Tongue (tissue), 2 donors: ENCODE results near the gene ARHGAP27. TPM values are rescaled to one million over a fixed set of nuclear protein-coding genes. Genes with fewer than 3 reads are reported as not detected.
A peak's percentile ranks its signal among the peaks of the same experiment; 100 is the strongest.

Experiments
- DNase-seq: peaks from one replicate; pipeline ENCODE4 v3.0.0-alpha.2; 2015
- total RNA-seq: library from RNA; depleted of rRNA; stranded (reverse); fragments of >200 nt; gene quantifications from one replicate; pipeline ENCODE4 v1.2.3, GENCODE V29; 2014

ARHGAP27 gene
- total RNA-seq, 1 donor from 2014 or later = 37.3 TPM

- peak; percentile 94 for DNase-seq
These were observed 47.2 kb downstream of the ARHGAP27 start for GRCh38 chr17:45385331-45385997.

DNA sequence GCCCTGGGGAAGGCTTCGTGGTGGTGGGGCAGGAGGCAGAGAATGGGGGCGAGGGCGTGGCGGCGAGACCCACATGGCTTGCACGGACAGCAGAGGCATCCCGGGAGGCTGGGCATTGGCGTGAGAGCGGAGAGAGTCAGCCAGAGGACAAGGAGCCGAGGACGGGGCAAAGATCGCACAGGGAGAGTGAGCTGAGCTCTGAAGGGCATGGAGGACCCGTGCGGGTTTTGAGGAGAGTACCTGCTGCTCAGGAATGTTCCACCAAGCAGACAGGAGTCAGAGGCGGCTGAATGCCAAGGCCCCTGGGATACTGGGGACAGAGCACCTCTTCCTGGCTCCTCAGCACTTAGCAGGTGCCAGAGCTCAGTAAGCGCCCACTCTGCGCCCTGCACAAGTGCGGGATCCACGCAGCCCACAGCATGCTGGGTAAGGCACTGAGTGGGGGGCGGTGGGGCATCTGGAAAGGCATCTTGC, 47.8 kb downstream of the ARHGAP27 start:
- DNase-seq = no peak

DNA sequence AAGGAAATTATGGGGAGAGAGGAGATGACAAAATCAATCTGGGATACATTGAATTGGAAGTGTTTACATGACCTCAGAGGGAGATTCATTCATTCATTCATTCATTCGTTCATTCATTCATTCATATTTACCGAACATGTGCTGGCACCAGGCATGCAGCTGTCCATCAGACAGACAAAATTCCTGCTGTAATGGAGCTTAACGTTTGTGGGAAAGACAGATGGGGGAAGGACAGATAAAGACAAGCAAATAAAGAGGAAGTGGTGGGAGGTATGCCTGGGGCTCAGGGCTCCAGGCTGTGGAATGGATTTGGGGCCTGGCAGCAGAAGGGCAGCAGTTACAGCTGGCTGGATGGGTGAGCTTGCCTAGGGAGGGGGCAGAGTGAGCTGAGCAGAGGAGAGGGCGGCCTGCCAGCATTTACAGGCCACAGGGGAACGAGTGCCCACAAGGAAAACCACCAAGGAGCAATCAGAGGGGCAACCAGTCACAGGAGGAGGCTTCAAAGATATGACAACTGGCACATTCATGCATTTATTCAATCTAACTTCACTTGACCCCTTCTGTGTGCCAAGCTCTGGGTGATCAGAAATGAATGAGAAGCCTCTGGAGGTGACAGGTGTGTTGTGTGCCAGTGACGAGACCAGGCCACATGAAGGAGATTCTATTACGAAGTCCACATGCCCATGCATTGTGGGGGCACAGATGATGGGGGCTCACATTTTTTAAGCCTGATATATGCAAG, 48.5 kb downstream of the ARHGAP27 start:
- DNase-seq = no peak

DNA sequence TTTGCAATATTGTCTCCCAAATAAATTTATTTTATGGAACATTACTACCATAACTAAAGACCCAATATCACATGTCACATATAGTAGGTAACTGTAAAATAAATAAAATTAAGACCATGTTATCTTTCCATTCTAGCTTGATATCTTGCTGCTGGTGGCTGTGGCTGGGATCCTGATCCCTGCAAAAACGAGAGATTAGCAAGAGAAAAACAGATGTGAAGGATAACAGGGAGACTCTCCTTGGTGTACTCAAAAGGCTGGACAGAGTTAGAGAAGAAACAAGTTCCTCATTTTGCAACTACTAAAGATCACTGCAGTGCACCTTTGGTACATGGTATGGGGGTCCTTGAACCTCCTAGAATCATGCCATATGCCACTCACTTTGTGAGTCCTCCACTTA, 49.7 kb downstream of the ARHGAP27 start:
- no peak for DNase-seq

DNA sequence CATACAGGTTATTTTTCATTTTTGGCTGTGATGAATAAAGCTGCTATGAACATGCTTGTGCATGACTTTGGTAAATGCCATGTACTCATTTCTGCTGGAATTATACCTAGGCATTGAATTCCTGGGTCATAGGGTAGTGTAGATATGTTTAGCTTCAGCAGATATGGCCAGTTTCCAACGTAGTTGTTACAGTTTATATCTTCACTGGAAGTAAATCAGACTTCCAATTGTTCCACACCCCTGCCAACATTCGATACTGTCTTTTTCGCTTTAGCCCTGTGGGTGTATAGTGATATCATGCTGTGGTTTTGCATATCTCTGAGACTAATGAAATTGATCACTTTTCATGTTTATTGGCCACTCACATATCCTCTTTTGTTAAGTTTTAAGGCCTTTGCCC, 50.4 kb downstream of the ARHGAP27 start:
- DNase-seq = no peak

DNA sequence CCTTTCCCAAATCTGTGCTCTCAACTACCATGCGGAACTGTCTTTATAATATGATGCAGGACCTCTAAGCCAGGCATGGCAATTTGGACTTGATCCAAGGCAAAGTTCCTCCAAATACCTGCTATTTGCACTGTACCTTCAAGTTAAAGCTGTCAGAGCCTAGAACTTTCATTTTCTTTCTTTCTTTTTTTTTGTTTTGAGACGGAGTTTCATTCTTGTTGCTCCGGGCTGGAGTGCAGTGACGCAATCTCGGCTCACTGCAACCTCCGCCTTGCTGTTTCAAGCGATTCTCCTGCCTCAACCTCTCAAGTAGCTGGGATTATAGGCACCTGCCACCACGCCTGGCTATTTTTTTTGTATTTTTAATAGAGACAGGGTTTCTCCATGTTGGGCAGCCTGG, 51.7 kb downstream of the ARHGAP27 start:
- DNase-seq = peak; percentile 34

- DNase-seq = no peak
These were observed 52.5 kb downstream of the ARHGAP27 start for GRCh38 chr17:45380046-45380765.

- DNase-seq = no peak
These were observed 55.3 kb downstream of the ARHGAP27 start for GRCh38 chr17:45377401-45377800.

DNA sequence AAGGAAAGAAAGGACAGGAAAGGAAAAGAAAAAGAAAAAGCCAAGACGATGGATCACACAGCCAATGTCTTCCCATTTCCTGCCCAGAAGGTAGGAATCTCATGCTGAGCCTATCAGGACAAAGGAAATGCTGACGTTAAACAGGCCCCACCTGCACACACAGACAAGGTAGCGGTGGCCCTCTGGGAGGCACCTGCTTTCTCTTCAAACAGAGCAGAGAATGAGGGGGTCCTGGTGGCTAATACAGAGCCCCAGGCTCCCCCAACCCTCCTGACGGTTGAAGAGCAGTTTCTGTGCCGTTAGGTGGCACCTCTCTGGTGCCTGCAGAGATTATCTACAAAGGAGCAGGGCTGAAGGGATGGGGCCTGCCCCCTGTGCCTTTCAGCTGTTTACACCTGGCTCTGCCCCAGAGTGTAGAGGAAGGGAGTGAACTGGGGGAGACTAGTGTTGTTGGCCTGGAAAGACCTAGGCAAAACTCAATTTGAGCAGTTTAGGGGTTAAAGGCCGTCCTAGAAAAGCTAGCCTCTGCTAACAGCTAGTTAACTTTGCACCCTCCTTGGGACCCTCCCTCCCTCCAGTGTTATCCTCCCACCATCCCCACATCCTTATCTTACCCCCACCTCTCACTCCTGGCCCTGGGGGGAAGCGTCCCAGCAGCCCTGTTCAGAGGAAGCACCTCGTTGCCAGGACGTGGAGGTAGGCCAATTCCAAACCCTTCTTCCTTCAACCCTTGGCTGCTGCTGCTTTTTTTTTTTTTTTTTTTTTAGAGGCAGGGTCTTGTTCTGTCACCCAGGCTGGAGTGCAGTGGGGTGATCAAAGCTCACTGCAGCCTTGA, 56.3 kb downstream of the ARHGAP27 start:
- DNase-seq = no peak

DNA sequence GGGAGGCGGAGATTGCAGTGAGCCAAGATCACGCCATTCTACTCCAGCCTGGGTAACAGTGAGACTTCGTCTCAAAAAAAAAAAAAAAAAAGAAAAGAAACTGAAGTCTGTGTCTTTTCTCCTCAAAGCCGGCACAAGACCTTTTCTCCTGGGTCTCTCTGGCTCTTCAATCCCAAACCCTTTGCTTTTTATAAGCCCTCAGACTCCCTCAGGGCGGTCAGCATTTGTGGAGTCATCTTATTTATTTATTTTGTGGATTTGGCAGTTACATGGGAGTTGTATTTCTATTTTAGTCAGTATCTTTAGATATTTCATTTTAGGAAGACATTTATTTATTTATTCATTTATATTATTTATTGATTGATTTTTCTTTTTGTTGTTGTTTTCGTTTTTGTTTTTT, 58.2 kb downstream of the ARHGAP27 start:
- DNase-seq = no peak

DNA sequence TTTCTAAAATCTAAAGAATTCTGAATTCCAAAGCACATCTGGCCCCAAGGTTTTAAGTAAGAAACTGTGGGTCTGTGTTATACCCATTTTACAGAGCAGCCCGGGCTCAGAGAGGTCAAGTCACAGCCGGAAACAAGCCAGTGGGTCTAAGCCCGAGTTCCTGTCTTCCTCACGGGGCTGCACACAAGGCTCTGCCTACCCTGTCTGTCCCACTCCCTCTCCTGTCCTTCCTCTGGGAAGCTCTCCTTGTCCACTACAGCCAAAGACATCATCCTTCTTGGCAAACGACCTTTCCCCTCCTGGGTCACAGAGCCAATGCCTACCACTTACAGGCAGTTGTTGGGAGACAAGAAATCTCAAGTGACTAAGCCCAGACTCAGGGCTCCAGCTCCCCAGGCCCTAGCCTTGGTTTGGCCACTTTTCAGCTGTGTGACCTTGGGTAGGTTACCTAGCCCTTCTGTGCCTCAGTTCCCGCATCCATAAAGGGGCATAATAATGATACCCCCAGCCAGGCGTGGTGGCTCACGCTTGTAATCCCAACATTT, 60.3 kb downstream of the ARHGAP27 start:
- no peak for DNase-seq

DNA sequence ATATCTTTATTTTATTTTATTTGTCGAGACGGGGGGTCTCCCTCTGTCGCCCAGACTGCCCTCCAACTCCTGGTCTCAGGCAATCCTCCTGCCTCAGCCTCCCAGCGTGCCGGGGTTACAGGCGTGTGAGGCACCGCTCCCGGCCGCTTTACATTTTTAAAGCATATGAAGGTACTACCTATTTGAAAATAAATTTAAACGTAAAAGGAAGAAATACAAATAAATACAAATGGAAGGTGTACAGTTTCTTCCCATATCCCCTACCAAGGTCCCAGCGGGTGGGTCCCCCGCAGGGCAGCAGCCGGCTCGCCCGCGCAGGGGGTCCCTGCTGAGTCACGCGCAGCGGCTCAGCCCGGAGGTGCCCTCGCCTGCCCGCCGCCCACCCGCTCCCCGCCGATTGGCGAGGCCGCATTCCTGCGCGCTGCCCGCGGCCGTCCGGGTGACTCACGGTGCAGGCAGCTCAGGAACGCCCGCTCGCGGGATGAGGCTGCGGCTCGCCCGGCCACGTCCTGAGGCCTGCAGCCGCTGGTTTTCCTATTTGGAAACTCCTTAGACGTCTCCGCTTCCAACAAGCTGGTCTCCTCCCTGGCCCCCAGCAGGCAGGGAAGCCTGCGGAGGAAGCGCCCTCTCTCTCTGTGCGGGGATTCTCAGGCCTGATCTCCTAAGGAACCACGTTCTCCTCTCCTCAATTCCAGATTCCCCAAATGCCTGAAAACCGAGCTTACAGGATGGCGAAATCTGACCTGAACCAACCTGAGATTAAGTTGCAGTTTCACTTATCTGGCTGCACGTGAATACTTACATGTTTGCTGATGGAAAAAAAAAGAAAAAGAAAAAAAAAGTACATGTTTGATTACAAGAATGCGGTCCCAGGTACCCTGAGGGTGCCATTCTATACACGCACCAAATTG, 61.0 kb downstream of the ARHGAP27 start:
- peak; percentile 86 for DNase-seq

DNA sequence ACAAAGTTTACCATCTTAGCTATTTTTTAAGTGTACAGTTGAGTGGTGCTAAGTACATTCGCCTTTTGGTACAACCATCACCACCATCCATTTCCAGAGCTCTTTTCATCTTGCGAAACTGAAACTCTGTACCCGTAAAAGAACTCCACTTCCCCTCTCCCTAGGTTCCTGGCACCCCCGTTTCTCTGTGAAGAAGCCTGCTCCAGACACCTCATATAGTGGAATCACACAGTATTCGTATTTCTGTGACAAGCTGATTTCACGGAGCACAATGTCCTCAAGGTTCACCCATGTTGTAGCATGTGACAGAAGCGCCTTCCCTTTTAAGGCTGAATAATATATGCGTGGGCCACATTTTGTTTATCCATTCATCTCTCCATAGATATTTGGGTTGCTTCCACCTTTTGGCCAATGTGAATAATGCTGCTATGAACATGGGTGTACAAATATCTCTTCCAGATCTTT, 61.7 kb downstream of the ARHGAP27 start:
- DNase-seq = no peak

DNA sequence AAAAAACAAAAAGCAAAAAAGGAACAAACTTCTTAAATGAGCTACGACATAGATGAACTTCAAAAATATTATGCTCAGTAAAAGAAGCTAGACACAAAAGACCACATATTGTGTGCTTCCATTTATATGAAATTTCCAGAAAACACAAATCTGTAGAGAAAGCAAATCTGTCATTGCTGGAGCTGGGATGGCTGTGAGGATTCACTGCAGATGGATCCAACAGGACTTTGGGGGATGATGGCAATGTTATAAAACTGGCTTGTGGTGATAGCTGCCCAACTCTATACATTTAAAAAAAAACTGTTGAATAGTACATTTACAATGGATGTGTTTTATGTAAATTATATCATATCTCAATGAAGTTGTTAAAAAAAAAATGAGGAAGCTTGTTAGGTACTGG, 63.2 kb downstream of the ARHGAP27 start:
- no peak for DNase-seq

DNA sequence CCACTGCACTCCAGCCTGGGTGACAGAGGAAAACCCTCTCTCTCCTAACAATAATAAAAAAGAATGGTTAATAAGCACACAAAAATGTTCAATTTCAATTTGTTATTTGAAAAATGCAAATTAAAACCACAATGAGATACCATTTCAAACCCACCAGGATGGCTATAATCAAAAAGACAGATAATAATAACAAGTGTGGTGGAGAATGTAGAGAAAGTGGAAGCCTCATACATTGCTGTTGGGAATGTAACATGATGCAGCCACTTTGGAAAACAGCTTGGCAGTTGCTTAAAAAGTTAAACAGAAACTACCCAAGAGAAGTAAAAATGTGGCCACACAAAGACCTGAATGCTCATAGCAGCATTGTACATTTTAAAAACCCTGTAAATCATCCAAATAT, 64.0 kb downstream of the ARHGAP27 start:
- DNase-seq = no peak

DNA sequence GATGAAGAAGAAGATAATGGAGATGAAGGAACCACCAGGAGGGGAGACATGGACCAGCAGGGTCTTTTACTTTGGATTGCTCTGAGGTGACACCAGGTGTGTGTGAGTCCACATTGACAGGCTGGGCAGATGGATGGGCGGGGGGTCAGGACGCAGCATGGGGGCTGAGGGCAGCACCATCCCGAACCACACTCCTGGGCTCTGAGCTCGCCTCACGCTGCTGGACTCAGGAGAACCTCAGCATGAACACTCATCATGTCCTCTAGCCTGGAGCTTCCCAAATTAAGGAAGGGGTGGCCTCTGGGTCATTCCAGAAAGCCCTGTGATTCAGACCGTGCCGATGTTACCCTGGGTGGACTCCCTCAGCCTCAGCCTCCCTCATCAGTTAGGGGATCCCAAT, 65.5 kb downstream of the ARHGAP27 start:
- no peak for DNase-seq

DNA sequence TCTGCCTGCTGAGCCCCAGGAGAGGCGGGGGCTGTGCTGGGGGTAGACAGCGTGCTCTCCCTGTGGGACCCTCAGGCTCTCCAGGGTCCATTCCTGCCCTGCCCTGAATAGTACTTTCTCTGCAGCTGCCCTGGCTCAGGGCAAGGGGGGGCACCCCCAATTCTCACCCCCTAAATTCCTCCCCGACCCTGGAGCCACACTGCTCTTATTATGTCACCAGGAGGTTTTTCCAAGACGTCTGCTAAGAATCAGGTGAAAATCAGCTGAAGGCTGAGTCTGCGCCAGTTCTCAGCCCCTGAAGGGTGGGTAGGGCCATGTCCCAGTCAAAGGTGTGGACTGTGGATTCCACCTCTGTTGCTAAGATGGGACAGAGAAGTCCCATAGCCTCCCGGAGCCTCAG, 66.0 kb downstream of the ARHGAP27 start:
- DNase-seq = no peak

DNA sequence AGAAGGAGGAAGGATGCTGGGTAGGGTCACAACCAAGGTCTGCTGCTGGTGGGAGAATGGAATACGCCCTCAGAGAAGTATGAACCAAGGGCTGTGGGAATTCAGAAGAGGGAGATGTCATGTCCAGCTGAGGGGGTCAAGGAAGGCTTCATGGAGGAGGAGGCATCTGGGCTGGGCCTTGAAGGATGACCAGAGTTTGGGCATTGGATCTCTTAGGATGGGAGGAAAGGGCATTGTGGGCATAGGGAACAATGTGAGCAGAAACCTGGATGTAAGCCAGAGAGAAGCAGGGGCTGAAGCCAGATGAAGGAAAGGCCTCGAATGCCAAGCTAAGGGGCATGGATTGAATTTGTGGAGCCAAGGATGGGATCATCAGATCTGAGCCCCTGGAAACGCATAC, 66.6 kb downstream of the ARHGAP27 start:
- no peak for DNase-seq

GRCh38 chr17:45364531-45365390, 67.9 kb downstream of the ARHGAP27 start:
- DNase-seq = no peak

GRCh38 chr17:45363498-45363897, 69.2 kb downstream of the ARHGAP27 start:
- DNase-seq = no peak
